Cardiac muscle cell (in vitro differentiated cells and primary cell): ENCODE measurements around the gene TOMM7. TPM values are rescaled to one million over a fixed set of nuclear protein-coding genes. Genes with fewer than 3 reads are reported as not detected.
"Not testable (repeated sequence)": the region's sequence is repeated elsewhere in the genome, so short reads cannot be mapped to it uniquely, and the experiment has no call there.

Experiments
- DNase-seq, 2 donors: peaks; one replicate each; pipeline versions ENCODE4 v3.0.0 to v3.0.0-alpha.2; 2010 to 2017; ENCODE audit warnings: low read depth in 1 of 2, low spot score in 1 of 2
- H3K27ac ChIP-seq: fragments of 200-600 bp; sonication (generic); 2 replicates; pipeline ENCODE4 v1.5.1; 2016
- H3K27me3 ChIP-seq: fragments of 200-600 bp; sonication (generic); 2 replicates; pipeline ENCODE4 v1.6.0; 2016; ENCODE audit warnings: control low read depth
- H3K36me3 ChIP-seq: fragments of 200-600 bp; sonication (generic); 2 replicates; pipeline ENCODE4 v1.5.1; 2016; ENCODE audit warnings: control low read depth
- H3K4me1 ChIP-seq: fragments of 200-600 bp; sonication (generic); 2 replicates; pipeline ENCODE4 v1.8.1; 2017; ENCODE audit warnings: low read depth, mild to moderate bottlenecking, mixed run types
- H3K4me3 ChIP-seq: fragments of 200-600 bp; sonication (generic); 2 replicates; pipeline ENCODE4 v1.5.1; 2016; ENCODE audit warnings: mild to moderate bottlenecking
- H3K9me3 ChIP-seq: fragments of 200-600 bp; sonication (generic); 2 replicates; pipeline ENCODE4 v1.5.1; 2017; ENCODE audit warnings: low read depth, mild to moderate bottlenecking, control low read depth
- CTCF ChIP-seq: IDR thresholded peaks from 2 replicates; pipeline ENCODE4 v1.5.1; 2012; ENCODE audit warnings: low read depth, mild to moderate bottlenecking, low read length
- polyA plus RNA-seq: library from polyadenylated mRNA; unstranded; fragments of >200 nt; fragmentation: Nextera tagmentation; extraction: Ambion mirVana; gene quantifications from 2 replicates; pipeline ENCODE4 v1.2.1, GENCODE V29; 2016
- total RNA-seq: library from RNA; depleted of rRNA; stranded (reverse); fragments of >200 nt; gene quantifications from 2 replicates; pipeline ENCODE4 v1.2.3, GENCODE V29; 2016

Gene TOMM7
- total and polyA plus RNA-seq, 2 experiments from 2014 or later: 58.7 to 390 TPM

GRCh38 chr7:22853138-22853537 is 30.5 kb upstream of the TOMM7 start:
- no peaks in the 10 kb centered on the region for H3K27me3 ChIP-seq
- H3K4me1 ChIP-seq: no peaks in the 10 kb centered on the region
- H3K9me3 ChIP-seq: no peaks in the 10 kb centered on the region
- no peaks in the 10 kb centered on the region for H3K36me3 ChIP-seq
- no peak for DNase-seq
- H3K27ac ChIP-seq: no peak overlapping the region
- TF ChIP-seq CTCF: no peak
- H3K4me3 ChIP-seq: no peak overlapping the region

- H3K4me1 ChIP-seq: no peaks in the 10 kb centered on the region
- TF ChIP-seq CTCF: no peak
Observed at GRCh38 chr7:22851145-22851544, 28.5 kb upstream of the TOMM7 start.

GRCh38 chr7:22850394-22850793 is 27.7 kb upstream of the TOMM7 start:
- DNase-seq, H3K27ac ChIP-seq, H3K4me1 ChIP-seq, H3K9me3 ChIP-seq, H3K27me3 ChIP-seq, H3K4me3 ChIP-seq, H3K36me3 ChIP-seq: not testable (repeated sequence)

More at GRCh38 chr7:22851145-22851544, 28.5 kb upstream of the TOMM7 start:
- DNase-seq: no peak
- no peaks in the 10 kb centered on the region for H3K9me3 ChIP-seq
- no peaks in the 10 kb centered on the region for H3K36me3 ChIP-seq
- no peak overlapping the region for H3K4me3 ChIP-seq
- H3K27ac ChIP-seq: no peak overlapping the region
- H3K27me3 ChIP-seq: no peaks in the 10 kb centered on the region

GRCh38 chr7:22849662-22850061 is 27.0 kb upstream of the TOMM7 start:
- H3K27ac ChIP-seq: no peak overlapping the region
- no peak for DNase-seq

GRCh38 chr7:22849172-22849571 is 26.5 kb upstream of the TOMM7 start:
- Histone ChIP-seq H3K9me3 (no peaks in the 10 kb centered on the region), H3K36me3 (no peaks in the 10 kb centered on the region), H3K27me3 (no peaks in the 10 kb centered on the region), H3K4me1 (no peaks in the 10 kb centered on the region), H3K4me3 (no peak overlapping the region), H3K27ac (no peak overlapping the region)
- DNase-seq: no peak
- no peak for TF ChIP-seq CTCF

More at GRCh38 chr7:22849662-22850061, 27.0 kb upstream of the TOMM7 start:
- Histone ChIP-seq H3K9me3 (no peaks in the 10 kb centered on the region), H3K27me3 (no peaks in the 10 kb centered on the region), H3K36me3 (no peaks in the 10 kb centered on the region), H3K4me1 (no peaks in the 10 kb centered on the region), H3K4me3 (no peak overlapping the region)
- no peak for TF ChIP-seq CTCF

- Histone ChIP-seq H3K27ac (no peak overlapping the region), H3K4me1 (no peaks in the 10 kb centered on the region), H3K27me3 (no peaks in the 10 kb centered on the region), H3K36me3 (no peaks in the 10 kb centered on the region), H3K9me3 (no peaks in the 10 kb centered on the region), H3K4me3 (no peak overlapping the region)
- DNase-seq: no peak
- no peak for TF ChIP-seq CTCF
Observed at GRCh38 chr7:22846961-22847360, 24.3 kb upstream of the TOMM7 start.
